NCI-H128 (cell line): ENCODE results near the gene ARHGAP22.

Experiments
- DNase-seq: peaks from one replicate; lab custom pipeline; 2025; ENCODE audit not compliant: unreplicated experiment; lab: John Stamatoyannopoulos, UW

Gene ARHGAP22

GRCh38 chr10:48466611-48467240 is 138.1 kb downstream of the ARHGAP22 start:
- no peak for DNase-seq

- no peak for DNase-seq
These were observed 138.9 kb downstream of the ARHGAP22 start for GRCh38 chr10:48465860-48466521.

GRCh38 chr10:48464871-48465736 is 139.8 kb downstream of the ARHGAP22 start:
- no peak for DNase-seq

GRCh38 chr10:48464121-48464870 is 140.6 kb downstream of the ARHGAP22 start:
- no peak for DNase-seq

- DNase-seq, result no peak
These were observed 141.4 kb downstream of the ARHGAP22 start for GRCh38 chr10:48463318-48464003.

GRCh38 chr10:48462482-48463020 is 142.3 kb downstream of the ARHGAP22 start:
- no peak for DNase-seq

- no peak for DNase-seq
These were observed 143.0 kb downstream of the ARHGAP22 start for GRCh38 chr10:48461623-48462481.

GRCh38 chr10:48460182-48460581 is 144.7 kb downstream of the ARHGAP22 start:
- no peak for DNase-seq

- no peak for DNase-seq
These were observed 145.4 kb downstream of the ARHGAP22 start for GRCh38 chr10:48459270-48460150.

GRCh38 chr10:48458662-48459048 is 146.2 kb downstream of the ARHGAP22 start:
- no peak for DNase-seq

- no peak for DNase-seq
These were observed 146.8 kb downstream of the ARHGAP22 start for GRCh38 chr10:48457949-48458661.

- DNase-seq, result no peak
These were observed 147.8 kb downstream of the ARHGAP22 start for GRCh38 chr10:48456808-48457761.

GRCh38 chr10:48456361-48456804 is 148.5 kb downstream of the ARHGAP22 start:
- DNase-seq, result no peak

- no peak for DNase-seq
These were observed 149.3 kb downstream of the ARHGAP22 start for GRCh38 chr10:48455392-48456151.

GRCh38 chr10:48455055-48455391 is 149.8 kb downstream of the ARHGAP22 start:
- DNase-seq, result no peak
